HG03159 (cell line): ENCODE data around the gene L3MBTL4.
A peak's percentile ranks its signal among the peaks of the same experiment; 100 is the strongest.

ENCODE experiments used
- ATAC-seq: cut with Tn5 transposase; IDR thresholded peaks from one replicate; pipeline ENCODE4 v1.9.1; 2021; ENCODE audit warnings: mild to moderate bottlenecking, moderate library complexity; ENCODE audit not compliant: unreplicated experiment

L3MBTL4 gene

GRCh38 chr18:6009756-6010155 lies 405.0 kb downstream of the L3MBTL4 start:
- no peak for ATAC-seq

GRCh38 chr18:6004683-6005082 lies 410.0 kb downstream of the L3MBTL4 start:
- ATAC-seq, result peak; percentile 98

- peak; percentile 75 for ATAC-seq
These were observed 410.6 kb downstream of the L3MBTL4 start for GRCh38 chr18:6004119-6004518.

- no peak for ATAC-seq
These were observed 412.8 kb downstream of the L3MBTL4 start for GRCh38 chr18:6001867-6002266.

- peak; percentile 94 for ATAC-seq
These were observed 415.8 kb downstream of the L3MBTL4 start for GRCh38 chr18:5998907-5999306.

- ATAC-seq, result peak; percentile 36
These were observed 416.4 kb downstream of the L3MBTL4 start for GRCh38 chr18:5998166-5998881.

GRCh38 chr18:5997361-5997760 lies 417.4 kb downstream of the L3MBTL4 start:
- no peak for ATAC-seq

- no peak for ATAC-seq
These were observed 419.1 kb downstream of the L3MBTL4 start for GRCh38 chr18:5995626-5996025.

GRCh38 chr18:5993938-5994337 lies 420.8 kb downstream of the L3MBTL4 start:
- ATAC-seq, result no peak

- ATAC-seq, result no peak
These were observed 422.3 kb downstream of the L3MBTL4 start for GRCh38 chr18:5992381-5992780.

- no peak for ATAC-seq
These were observed 427.5 kb downstream of the L3MBTL4 start for GRCh38 chr18:5987249-5987648.

- ATAC-seq, result no peak
These were observed 428.3 kb downstream of the L3MBTL4 start for GRCh38 chr18:5986257-5986931.

GRCh38 chr18:5984245-5984644 lies 430.5 kb downstream of the L3MBTL4 start:
- ATAC-seq, result no peak

GRCh38 chr18:5983488-5983887 lies 431.2 kb downstream of the L3MBTL4 start:
- no peak for ATAC-seq

GRCh38 chr18:5982332-5982731 lies 432.4 kb downstream of the L3MBTL4 start:
- no peak for ATAC-seq

- no peak for ATAC-seq
These were observed 434.0 kb downstream of the L3MBTL4 start for GRCh38 chr18:5980721-5981120.

GRCh38 chr18:5979971-5980457 lies 434.7 kb downstream of the L3MBTL4 start:
- peak; percentile 50 for ATAC-seq

- ATAC-seq, result no peak
These were observed 435.4 kb downstream of the L3MBTL4 start for GRCh38 chr18:5979176-5979888.

- ATAC-seq, result no peak
These were observed 437.7 kb downstream of the L3MBTL4 start for GRCh38 chr18:5977022-5977421.

GRCh38 chr18:5975111-5976002 lies 439.4 kb downstream of the L3MBTL4 start:
- peak; percentile 71 for ATAC-seq

- ATAC-seq, result peak; percentile 26
These were observed 440.0 kb downstream of the L3MBTL4 start for GRCh38 chr18:5974696-5975095.
